Panc1 (cell line): ENCODE results near the gene PET100.

Experiments used
- POLR2AphosphoS5 ChIP-seq: IDR thresholded peaks from 2 replicates; pipeline ENCODE4 v1.6.1; 2012; ENCODE audit warnings: mild to moderate bottlenecking, low read depth, low read length, moderate library complexity
- TF ChIP-seq, protein P1 (sequence below): fragments of 450-650 bp; IDR thresholded peaks from 2 replicates; pipeline ENCODE4 v1.5.1; 2017; ENCODE audit warnings: mild to moderate bottlenecking

GRCh38 chr19:7606289-7606688, 23.3 kb upstream of the PET100 start:
- TF ChIP-seq, protein P1, sequence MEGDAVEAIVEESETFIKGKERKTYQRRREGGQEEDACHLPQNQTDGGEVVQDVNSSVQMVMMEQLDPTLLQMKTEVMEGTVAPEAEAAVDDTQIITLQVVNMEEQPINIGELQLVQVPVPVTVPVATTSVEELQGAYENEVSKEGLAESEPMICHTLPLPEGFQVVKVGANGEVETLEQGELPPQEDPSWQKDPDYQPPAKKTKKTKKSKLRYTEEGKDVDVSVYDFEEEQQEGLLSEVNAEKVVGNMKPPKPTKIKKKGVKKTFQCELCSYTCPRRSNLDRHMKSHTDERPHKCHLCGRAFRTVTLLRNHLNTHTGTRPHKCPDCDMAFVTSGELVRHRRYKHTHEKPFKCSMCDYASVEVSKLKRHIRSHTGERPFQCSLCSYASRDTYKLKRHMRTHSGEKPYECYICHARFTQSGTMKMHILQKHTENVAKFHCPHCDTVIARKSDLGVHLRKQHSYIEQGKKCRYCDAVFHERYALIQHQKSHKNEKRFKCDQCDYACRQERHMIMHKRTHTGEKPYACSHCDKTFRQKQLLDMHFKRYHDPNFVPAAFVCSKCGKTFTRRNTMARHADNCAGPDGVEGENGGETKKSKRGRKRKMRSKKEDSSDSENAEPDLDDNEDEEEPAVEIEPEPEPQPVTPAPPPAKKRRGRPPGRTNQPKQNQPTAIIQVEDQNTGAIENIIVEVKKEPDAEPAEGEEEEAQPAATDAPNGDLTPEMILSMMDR = no peak
- no peak for TF ChIP-seq POLR2AphosphoS5
